ENCODE measurements around the gene PKP3. TPM values are rescaled to one million over a fixed set of nuclear protein-coding genes. Genes with fewer than 3 reads are reported as not detected.
A peak's percentile ranks its signal among the peaks of the same experiment; 100 is the strongest.

PKP3 gene
- total and polyA plus RNA-seq, 10 donors = 0.09 to 2.8 (median 0.44) TPM; not detected in 4

DNA sequence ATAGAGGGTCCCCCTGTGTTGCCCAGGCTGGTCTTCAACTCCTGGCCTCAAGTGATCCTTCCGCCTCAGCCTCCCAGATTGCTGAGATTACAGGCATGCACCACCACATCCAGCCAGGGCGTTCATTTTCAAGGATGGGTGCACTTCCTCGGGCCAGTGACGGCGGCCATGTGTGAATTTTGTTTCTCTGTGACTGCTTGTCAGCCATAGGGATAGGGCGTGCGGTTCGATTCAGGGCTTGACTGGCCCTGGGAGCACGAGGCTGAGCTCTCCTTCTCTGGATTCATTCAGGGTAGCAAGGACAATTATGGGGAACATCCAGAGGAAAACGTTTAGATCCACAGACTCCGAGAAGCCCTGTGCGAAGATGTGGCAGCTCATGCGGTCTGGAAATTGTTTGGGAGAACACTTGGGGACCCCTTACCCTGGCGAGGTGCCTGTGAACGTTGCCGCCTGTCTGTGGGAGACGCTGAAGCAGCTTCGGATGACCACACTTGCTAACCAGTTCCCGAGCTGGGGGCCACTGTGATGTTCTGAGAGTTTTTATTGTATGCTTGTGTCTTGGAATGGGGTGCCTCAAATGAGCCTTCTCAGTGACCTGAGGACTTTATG, 59.0 kb downstream of the PKP3 start:
- H3K27ac ChIP-seq = no peak overlapping the region
- WGBS, 5 donors = 84 to 95% (median 92%) methylated on average over 17 to 19 of the region's 19 CpGs
- peaks cover 37 to 79% (median 62%) of the 10 kb centered on the region in 6 donors for H3K4me1 ChIP-seq
- intact Hi-C loops (cut with DNase I; ENCODE audit: low total_unique reads) = loop anchor here (5.0 kb wide), 1 partner anchor 46 kb away; no protein-coding TSS in a partner anchor
- no peak overlapping the region for H3K4me3 ChIP-seq
- no peaks in the 10 kb centered on the region for H3K9me3 ChIP-seq
- TF ChIP-seq, protein P1, sequence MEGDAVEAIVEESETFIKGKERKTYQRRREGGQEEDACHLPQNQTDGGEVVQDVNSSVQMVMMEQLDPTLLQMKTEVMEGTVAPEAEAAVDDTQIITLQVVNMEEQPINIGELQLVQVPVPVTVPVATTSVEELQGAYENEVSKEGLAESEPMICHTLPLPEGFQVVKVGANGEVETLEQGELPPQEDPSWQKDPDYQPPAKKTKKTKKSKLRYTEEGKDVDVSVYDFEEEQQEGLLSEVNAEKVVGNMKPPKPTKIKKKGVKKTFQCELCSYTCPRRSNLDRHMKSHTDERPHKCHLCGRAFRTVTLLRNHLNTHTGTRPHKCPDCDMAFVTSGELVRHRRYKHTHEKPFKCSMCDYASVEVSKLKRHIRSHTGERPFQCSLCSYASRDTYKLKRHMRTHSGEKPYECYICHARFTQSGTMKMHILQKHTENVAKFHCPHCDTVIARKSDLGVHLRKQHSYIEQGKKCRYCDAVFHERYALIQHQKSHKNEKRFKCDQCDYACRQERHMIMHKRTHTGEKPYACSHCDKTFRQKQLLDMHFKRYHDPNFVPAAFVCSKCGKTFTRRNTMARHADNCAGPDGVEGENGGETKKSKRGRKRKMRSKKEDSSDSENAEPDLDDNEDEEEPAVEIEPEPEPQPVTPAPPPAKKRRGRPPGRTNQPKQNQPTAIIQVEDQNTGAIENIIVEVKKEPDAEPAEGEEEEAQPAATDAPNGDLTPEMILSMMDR (IDR thresholded peaks at IDR 0.05 in 8 of 11, conservative IDR thresholded peaks at IDR 0.05 in 3 of 11) = no peak
- peak; percentile 66 for DNase-seq
- H3K27me3 ChIP-seq (replicated peaks in 1 of 7) = no peaks in the 10 kb centered on the region
- H3K36me3 ChIP-seq = peaks cover 0 to 32% (median 12%) of the 10 kb centered on the region in 6 donors

DNA sequence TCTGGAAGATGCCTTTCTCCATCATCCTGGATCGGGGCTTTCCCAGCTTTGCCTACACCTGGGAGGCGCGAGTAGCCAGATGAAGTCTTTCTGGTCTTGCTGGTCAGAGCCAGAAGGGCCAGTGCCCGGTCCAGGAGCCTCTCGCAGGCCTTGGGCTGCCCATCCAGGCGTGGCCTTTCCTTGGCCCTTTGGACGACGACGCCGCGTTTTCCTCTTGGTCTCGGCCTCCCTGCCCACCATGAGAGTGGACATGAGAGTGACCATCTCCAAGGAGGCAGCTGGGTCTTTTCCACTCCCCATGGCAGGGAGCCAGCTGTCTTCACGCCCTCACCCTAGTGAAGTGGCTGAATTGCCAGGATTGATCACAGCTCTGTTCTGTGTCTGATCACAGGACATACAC, 59.6 kb downstream of the PKP3 start:
- no peaks in the 10 kb centered on the region for H3K27me3 ChIP-seq (replicated peaks in 1 of 7)
- H3K4me1 ChIP-seq = peaks cover 34 to 74% (median 58%) of the 10 kb centered on the region in 6 donors
- H3K9me3 ChIP-seq = no peaks in the 10 kb centered on the region
- H3K27ac ChIP-seq = no peak overlapping the region
- WGBS, 5 donors = 84 to 93% (median 89%) methylated on average over 13 of the region's 13 CpGs
- intact Hi-C loops (cut with DNase I; ENCODE audit: low total_unique reads) = loop anchor here (5.0 kb wide), 1 partner anchor 46 kb away; no protein-coding TSS in a partner anchor
- H3K4me3 ChIP-seq = no peak overlapping the region
- peaks cover 0 to 32% (median 12%) of the 10 kb centered on the region in 6 donors for H3K36me3 ChIP-seq
- DNase-seq = peak; percentile 75
- TF ChIP-seq, protein P1 (IDR thresholded peaks at IDR 0.05 in 8 of 11, conservative IDR thresholded peaks at IDR 0.05 in 3 of 11) = no peak
- TF ChIP-seq POLR2AphosphoS5 (IDR thresholded peaks at IDR 0.05) = no peak
- TF ChIP-seq POLR2A (IDR thresholded peaks at IDR 0.05) = no peak

- Histone ChIP-seq H3K4me3 (no peak overlapping the region), H3K9me3 (no peaks in the 10 kb centered on the region), H3K4me1 (peaks cover 30 to 70% (median 53%) of the 10 kb centered on the region in 6 donors), H3K27ac (no peak overlapping the region), H3K36me3 (peaks cover 0 to 32% (median 12%) of the 10 kb centered on the region in 6 donors), H3K27me3 (replicated peaks in 1 of 7) (no peaks in the 10 kb centered on the region)
- 86 to 94% (median 91%) methylated on average over 9 of the region's 9 CpGs for WGBS, 5 donors
- intact Hi-C loops (cut with DNase I; ENCODE audit: low total_unique reads) = loop anchor here (5.0 kb wide), 1 partner anchor 47 kb away; no protein-coding TSS in a partner anchor
- TF ChIP-seq POLR2AphosphoS5 (IDR thresholded peaks at IDR 0.05) = no peak
- no peak for TF ChIP-seq POLR2A (IDR thresholded peaks at IDR 0.05)
- TF ChIP-seq, protein P1 (IDR thresholded peaks at IDR 0.05 in 8 of 11, conservative IDR thresholded peaks at IDR 0.05 in 3 of 11) = no peak
- no peak for DNase-seq
These were observed 60.0 kb downstream of the PKP3 start for GRCh38 chr11:454043-454442.

Small RNA genes lying within 50 kb of the gene (small RNA-seq; reads per million reads assigned to genes)
- 0 reads per million in 4 donors for gene RN7SL838P

Other genes starting within 250 kb of the PKP3 start
- not detected for gene SCGB1C1, start 201.1 kb upstream of the PKP3 start, total RNA-seq
- gene SCGB1C1, start 201.1 kb upstream of the PKP3 start, polyA plus RNA-seq = not detected
- 10 to 100 TPM; 40.6 to 63.5 (median 51.4) TPM for gene BET1L, start 186.8 kb upstream of the PKP3 start, total RNA-seq
- 10 to 100 TPM; 16.2 to 29.9 (median 20.2) TPM for gene BET1L, start 186.8 kb upstream of the PKP3 start, polyA plus RNA-seq
- 100 to 1,000 TPM in 3 of 7 donors, 10 to 100 TPM in 4; 66.7 to 141 (median 88.3) TPM for gene RIC8A, start 186.5 kb upstream of the PKP3 start, total RNA-seq
- 10 to 100 TPM; 38.6 to 59.2 (median 44.7) TPM for gene RIC8A, start 186.5 kb upstream of the PKP3 start, polyA plus RNA-seq
- 10 to 100 TPM; 11.9 to 28.8 (median 16.6) TPM for gene SIRT3, start 157.9 kb upstream of the PKP3 start, total RNA-seq
- gene SIRT3, start 157.9 kb upstream of the PKP3 start, polyA plus RNA-seq = 10 to 100 TPM; 17.8 to 24.0 (median 22.0) TPM
- gene PSMD13, start 157.2 kb upstream of the PKP3 start, total RNA-seq = 100 to 1,000 TPM in 5 of 7 donors, 10 to 100 TPM in 2; 93.6 to 126 (median 101) TPM
- 100 to 1,000 TPM; 165 to 229 (median 200) TPM for gene PSMD13, start 157.2 kb upstream of the PKP3 start, polyA plus RNA-seq
- 10 to 100 TPM in 4 of 7 donors, 1 to 10 TPM in 3; 5.0 to 30.9 (median 10.0) TPM for gene NLRP6, start 115.8 kb upstream of the PKP3 start, total RNA-seq
- gene NLRP6, start 115.8 kb upstream of the PKP3 start, polyA plus RNA-seq = 1 to 10 TPM in 2 of 3 donors, under 1 TPM in 1; 0.15 to 1.3 (median 1.1) TPM
- 100 to 1,000 TPM in 6 of 7 donors, 10 to 100 TPM in 1; 53.4 to 182 (median 128) TPM for gene PGGHG, start 105.1 kb upstream of the PKP3 start, total RNA-seq
- gene PGGHG, start 105.1 kb upstream of the PKP3 start, polyA plus RNA-seq = 100 to 1,000 TPM; 127 to 250 (median 134) TPM
- gene IFITM5, start 94.7 kb upstream of the PKP3 start, total RNA-seq = not detected
- not detected for gene IFITM5, start 94.7 kb upstream of the PKP3 start, polyA plus RNA-seq
- gene IFITM2, start 86.4 kb upstream of the PKP3 start, total RNA-seq = 1,000 to 10,000 TPM in 4 of 7 donors, 100 to 1,000 TPM in 3; 507 to 1,635 (median 1,062) TPM
- gene IFITM2, start 86.4 kb upstream of the PKP3 start, polyA plus RNA-seq = 1,000 to 10,000 TPM in 1 of 3 donors, 100 to 1,000 TPM in 2; 680 to 1,006 (median 885) TPM
- 100 to 1,000 TPM; 333 to 670 (median 510) TPM for gene IFITM1, start 80.2 kb upstream of the PKP3 start, total RNA-seq
- gene IFITM1, start 80.2 kb upstream of the PKP3 start, polyA plus RNA-seq = 100 to 1,000 TPM; 314 to 496 (median 327) TPM
- gene IFITM3, start 73.3 kb upstream of the PKP3 start, total RNA-seq = 100 to 1,000 TPM; 314 to 942 (median 472) TPM
- 100 to 1,000 TPM; 391 to 618 (median 599) TPM for gene IFITM3, start 73.3 kb upstream of the PKP3 start, polyA plus RNA-seq
- 1 to 10 TPM in 1 of 7 donors, under 1 TPM in 4, not detected in 2; 0.17 to 1.1 (median 0.67) TPM for gene B4GALNT4, start 24.7 kb upstream of the PKP3 start, total RNA-seq
- 1 to 10 TPM; 1.6 to 5.2 (median 3.5) TPM for gene B4GALNT4, start 24.7 kb upstream of the PKP3 start, polyA plus RNA-seq
- 100 to 1,000 TPM in 2 of 7 donors, 10 to 100 TPM in 5; 67.9 to 118 (median 90.9) TPM for gene SIGIRR, start 20.8 kb downstream of the PKP3 start, total RNA-seq
- 100 to 1,000 TPM in 2 of 3 donors, 10 to 100 TPM in 1; 95.9 to 194 (median 161) TPM for gene SIGIRR, start 20.8 kb downstream of the PKP3 start, polyA plus RNA-seq
- 10 to 100 TPM; 10.2 to 34.5 (median 25.9) TPM for gene ANO9, start 47.8 kb downstream of the PKP3 start, total RNA-seq
- 10 to 100 TPM; 32.7 to 53.8 (median 50.3) TPM for gene ANO9, start 47.8 kb downstream of the PKP3 start, polyA plus RNA-seq
- 10 to 100 TPM; 24.6 to 40.7 (median 29.4) TPM for gene PTDSS2, start 56.1 kb downstream of the PKP3 start, total RNA-seq
- gene PTDSS2, start 56.1 kb downstream of the PKP3 start, polyA plus RNA-seq = 10 to 100 TPM; 11.0 to 26.6 (median 14.9) TPM
- gene RNH1, start 113.0 kb downstream of the PKP3 start, total RNA-seq = 100 to 1,000 TPM; 133 to 159 (median 147) TPM
- 100 to 1,000 TPM in 1 of 3 donors, 10 to 100 TPM in 2; 72.8 to 143 (median 83.8) TPM for gene RNH1, start 113.0 kb downstream of the PKP3 start, polyA plus RNA-seq
- gene HRAS, start 141.4 kb downstream of the PKP3 start, total RNA-seq = 10 to 100 TPM; 16.6 to 33.6 (median 30.3) TPM
- gene HRAS, start 141.4 kb downstream of the PKP3 start, polyA plus RNA-seq = 10 to 100 TPM; 70.0 to 90.9 (median 90.7) TPM
- gene LRRC56, start 143.3 kb downstream of the PKP3 start, total RNA-seq = 1 to 10 TPM; 1.0 to 3.3 (median 2.2) TPM
- 1 to 10 TPM; 2.2 to 4.6 (median 4.1) TPM for gene LRRC56, start 143.3 kb downstream of the PKP3 start, polyA plus RNA-seq
- 10 to 100 TPM in 1 of 7 donors, 1 to 10 TPM in 6; 3.9 to 10.1 (median 6.3) TPM for gene LMNTD2, start 166.5 kb downstream of the PKP3 start, total RNA-seq
- 1 to 10 TPM; 5.0 to 8.3 (median 5.1) TPM for gene LMNTD2, start 166.5 kb downstream of the PKP3 start, polyA plus RNA-seq
- 10 to 100 TPM in 6 of 7 donors, 1 to 10 TPM in 1; 8.3 to 39.6 (median 20.4) TPM for gene RASSF7, start 166.8 kb downstream of the PKP3 start, total RNA-seq
- gene RASSF7, start 166.8 kb downstream of the PKP3 start, polyA plus RNA-seq = 10 to 100 TPM; 29.7 to 34.5 (median 30.7) TPM
- gene PHRF1, start 182.3 kb downstream of the PKP3 start, total RNA-seq = 10 to 100 TPM; 24.2 to 41.5 (median 33.2) TPM
- 10 to 100 TPM in 1 of 3 donors, 1 to 10 TPM in 2; 7.3 to 27.6 (median 8.4) TPM for gene PHRF1, start 182.3 kb downstream of the PKP3 start, polyA plus RNA-seq
- gene IRF7, start 221.7 kb downstream of the PKP3 start, total RNA-seq = 10 to 100 TPM; 53.0 to 88.8 (median 85.3) TPM
- 10 to 100 TPM; 52.3 to 99.1 (median 73.9) TPM for gene IRF7, start 221.7 kb downstream of the PKP3 start, polyA plus RNA-seq
- not detected for gene CDHR5, start 230.7 kb downstream of the PKP3 start, total RNA-seq
- under 1 TPM; 0.02 to 0.16 (median 0.03) TPM for gene CDHR5, start 230.7 kb downstream of the PKP3 start, polyA plus RNA-seq
- gene SCT, start 233.0 kb downstream of the PKP3 start, total RNA-seq = 1 to 10 TPM in 4 of 7 donors, not detected in 3; 1.2 to 3.8 (median 2.8) TPM
- 1 to 10 TPM; 1.1 to 1.7 (median 1.5) TPM for gene SCT, start 233.0 kb downstream of the PKP3 start, polyA plus RNA-seq
- under 1 TPM in 4 of 7 donors, not detected in 3; 0.44 to 0.86 (median 0.60) TPM for gene DRD4, start 243.1 kb downstream of the PKP3 start, total RNA-seq
- under 1 TPM; 0.12 to 0.43 (median 0.26) TPM for gene DRD4, start 243.1 kb downstream of the PKP3 start, polyA plus RNA-seq

All from spleen (tissue), 11 donors.